ENCODE measurements around the gene CORO1A.
"Not testable (repeated sequence)": the region's sequence is repeated elsewhere in the genome, so short reads cannot be mapped to it uniquely, and the experiment has no call there.

Gene CORO1A

GRCh38 chr16:30206252-30206651 is 22.9 kb downstream of the CORO1A start:
- not testable (repeated sequence) for DNase-seq

- DNase-seq = not testable (repeated sequence)
These were observed 23.8 kb downstream of the CORO1A start for GRCh38 chr16:30207063-30207704.

GRCh38 chr16:30209032-30209431 is 25.6 kb downstream of the CORO1A start:
- not testable (repeated sequence) for DNase-seq

- not testable (repeated sequence) for DNase-seq
These were observed 28.0 kb downstream of the CORO1A start for GRCh38 chr16:30211414-30211813.

- not testable (repeated sequence) for DNase-seq
These were observed 33.7 kb downstream of the CORO1A start for GRCh38 chr16:30217082-30217481.
